HCT116 (cell line): Measurements from ENCODE around the gene LSM14A. TPM values are rescaled to one million over a fixed set of nuclear protein-coding genes. Genes with fewer than 3 reads are reported as not detected.

Experiments used
- ATAC-seq: fragments of 200-7000 bp; cut with Tn5 transposase; 2 replicates; pipeline ENCODE4 v1.9.1; 2020; ENCODE audit warnings: mild to moderate bottlenecking, moderate library complexity
- BruUV-seq: library from RNA; stranded (reverse); fragments of 400-500 nt; replicated peaks from 2 replicates; lab custom pipeline; 2021; lab: Mats Ljungman, UMichigan
- CTCF ChIA-PET: fragments of 300-600 bp; sonication (Branson Sonifier 250); formaldehyde crosslinking; loops from one replicate; lab custom pipeline; 2021; ENCODE audit warnings: antibody characterized with exemption; lab: Charles Lee
- POLR2A ChIA-PET: fragments of 300-600, 350-600 bp; sonication (Branson Sonifier 250); formaldehyde crosslinking; loops from one replicate; lab custom pipeline; 2021; ENCODE audit warnings: antibody characterized with exemption; lab: Charles Lee
- RAD21 ChIA-PET, 2 experiments: fragments of 300-600 bp; sonication (Branson Sonifier 250); formaldehyde crosslinking; loops; one replicate each; lab custom pipeline; 2023; ENCODE audit warnings: low total read pairs in 2 of 2; ENCODE audit not compliant: uncharacterized antibody in 2 of 2, unreplicated experiment in 2 of 2, low non-redundant PET in 1 of 2; lab: Charles Lee
- DNase-seq: peaks from one replicate; pipeline ENCODE4 v3.0.0-alpha.2; 2010; ENCODE audit warnings: low read depth, low spot score
- H2AFZ ChIP-seq: fragments of 200-600 bp; shearing (Covaris generic), sonication (generic); 2 replicates; pipeline ENCODE4 v1.6.1; 2017; ENCODE audit warnings: low read depth, mixed run types, mixed read lengths, antibody characterized with exemption, low read length; ENCODE audit not compliant: poor library complexity, severe bottlenecking
- H3K27ac ChIP-seq: 2 replicates; pipeline ENCODE4 v1.5.1; 2012; ENCODE audit warnings: low read depth, low read length
- H3K27me3 ChIP-seq: fragments of 200-600 bp; sonication (generic); 2 replicates; pipeline ENCODE4 v1.6.1; 2016; ENCODE audit warnings: mixed run types, low read length, mixed read lengths; ENCODE audit not compliant: insufficient read depth
- H3K36me3 ChIP-seq, 2 experiments: fragments of 200-500 bp in 1 of 2; fragments of 200-600 bp in 1 of 2; sonication (Bioruptor generic) in 1 of 2; sonication (generic) in 1 of 2; 2 replicates each; pipeline versions ENCODE4 v1.5.1 to v1.6.1; 2014 to 2016; ENCODE audit warnings: low read length in 2 of 2, inconsistent platforms in 1 of 2, mixed read lengths in 1 of 2, mixed run types in 1 of 2; ENCODE audit not compliant: insufficient read depth in 2 of 2, control insufficient read depth in 1 of 2
- H3K4me1 ChIP-seq, 2 experiments: fragments of 200-600 bp in 1 of 2; sonication (generic) in 1 of 2; 2 replicates each; pipeline versions ENCODE4 v1.5.1 to v1.6.1; 2012 to 2017; ENCODE audit warnings: low read length in 2 of 2, inconsistent platforms in 1 of 2, mild to moderate bottlenecking in 1 of 2, mixed read lengths in 1 of 2, mixed run types in 1 of 2, moderate library complexity in 1 of 2; ENCODE audit not compliant: insufficient read depth in 2 of 2, control insufficient read depth in 1 of 2
- H3K4me2 ChIP-seq: fragments of 200-600 bp; sonication (generic); 2 replicates; pipeline ENCODE4 v1.6.1; 2017; ENCODE audit warnings: mixed run types, low read length, mixed read lengths
- H3K4me3 ChIP-seq, 2 experiments: fragments of 200-600 bp in 1 of 2; sonication (generic) in 1 of 2; replicated peaks in 1 of 2; 2 replicates each; pipeline ENCODE4 v1.5.1; 2011 to 2016; ENCODE audit warnings: low read length in 2 of 2, control low read depth in 1 of 2, low read depth in 1 of 2, mild to moderate bottlenecking in 1 of 2, mixed read lengths in 1 of 2, mixed run types in 1 of 2
- H3K79me2 ChIP-seq: fragments of 200-600 bp; sonication (generic); 2 replicates; pipeline ENCODE4 v1.6.1; 2017; ENCODE audit warnings: mild to moderate bottlenecking, mixed run types, low read length, moderate library complexity, mixed read lengths; ENCODE audit not compliant: insufficient read depth
- H3K9ac ChIP-seq: fragments of 200-600 bp; sonication (generic); 2 replicates; pipeline ENCODE4 v1.6.1; 2016; ENCODE audit warnings: low read length, mixed read lengths
- H3K9me2 ChIP-seq: fragments of 200-600 bp; sonication (generic), shearing (Covaris generic); 2 replicates; pipeline ENCODE4 v1.6.1; 2017; ENCODE audit warnings: mixed run types, mild to moderate bottlenecking, moderate library complexity; ENCODE audit not compliant: insufficient read depth
- H3K9me3 ChIP-seq, 2 experiments: fragments of 200-500 bp in 1 of 2; fragments of 200-600 bp in 1 of 2; sonication (Bioruptor generic) in 1 of 2; sonication (generic) in 1 of 2; 2 replicates each; pipeline ENCODE4 v1.6.1; 2014 to 2017; ENCODE audit warnings: low read length in 2 of 2, mixed read lengths in 2 of 2, inconsistent platforms in 1 of 2, low read depth in 1 of 2, mild to moderate bottlenecking in 1 of 2, mixed run types in 1 of 2, moderate library complexity in 1 of 2; ENCODE audit not compliant: control insufficient read depth in 1 of 2, insufficient read depth in 1 of 2
- H4K20me1 ChIP-seq: fragments of 200-600 bp; sonication (generic), shearing (Covaris generic); 2 replicates; pipeline ENCODE4 v1.6.1; 2017; ENCODE audit warnings: mixed run types, mild to moderate bottlenecking, moderate library complexity; ENCODE audit not compliant: insufficient read depth
- CBX3 ChIP-seq: IDR thresholded peaks from 2 replicates; pipeline ENCODE4 v1.6.1; 2012; ENCODE audit warnings: low read depth
- CEBPB ChIP-seq: IDR thresholded peaks from 2 replicates; pipeline ENCODE4 v1.6.1; 2012; ENCODE audit warnings: low read depth
- EGR1 ChIP-seq: IDR thresholded peaks from 2 replicates; pipeline ENCODE4 v1.6.1; 2012; ENCODE audit warnings: low read depth
- EZH2phosphoT487 ChIP-seq: fragments of 200-600 bp; IDR thresholded peaks from 2 replicates; pipeline ENCODE4 v1.6.1; 2018; ENCODE audit warnings: antibody characterized with exemption, borderline replicate concordance
- FOSL1 ChIP-seq: IDR thresholded peaks from 2 replicates; pipeline ENCODE4 v1.6.1; 2012; ENCODE audit warnings: low read depth
- JUND ChIP-seq: IDR thresholded peaks from 2 replicates; pipeline ENCODE4 v1.6.1; 2012
- YY1 ChIP-seq: IDR thresholded peaks from 2 replicates; pipeline ENCODE4 v1.6.1; 2011; ENCODE audit warnings: low read length, low read depth, moderate library complexity, mild to moderate bottlenecking; ENCODE audit not compliant: insufficient replicate concordance; ENCODE audit errors: extremely low read depth
- ZFX ChIP-seq: fragments of 450-650 bp; IDR thresholded peaks from 2 replicates; pipeline ENCODE4 v1.6.1; 2017
- intact Hi-C: fragments of 100-400 bp; cut with micrococcal nuclease; formaldehyde crosslinking; loops from 2 replicates; pipeline ENCODE4 v1.10.0; 2022
- total RNA-seq: library from RNA; stranded (reverse); gene quantifications from one replicate; pipeline ENCODE4 v1.2.1, GENCODE V29; 2021; ENCODE audit not compliant: unreplicated experiment
- TF ChIP-seq, protein P1 (sequence below): IDR thresholded peaks from 2 replicates; pipeline ENCODE4 v1.6.1; 2012

LSM14A gene
- total RNA-seq, 1 experiment from 2014 or later: 120 TPM

DNA sequence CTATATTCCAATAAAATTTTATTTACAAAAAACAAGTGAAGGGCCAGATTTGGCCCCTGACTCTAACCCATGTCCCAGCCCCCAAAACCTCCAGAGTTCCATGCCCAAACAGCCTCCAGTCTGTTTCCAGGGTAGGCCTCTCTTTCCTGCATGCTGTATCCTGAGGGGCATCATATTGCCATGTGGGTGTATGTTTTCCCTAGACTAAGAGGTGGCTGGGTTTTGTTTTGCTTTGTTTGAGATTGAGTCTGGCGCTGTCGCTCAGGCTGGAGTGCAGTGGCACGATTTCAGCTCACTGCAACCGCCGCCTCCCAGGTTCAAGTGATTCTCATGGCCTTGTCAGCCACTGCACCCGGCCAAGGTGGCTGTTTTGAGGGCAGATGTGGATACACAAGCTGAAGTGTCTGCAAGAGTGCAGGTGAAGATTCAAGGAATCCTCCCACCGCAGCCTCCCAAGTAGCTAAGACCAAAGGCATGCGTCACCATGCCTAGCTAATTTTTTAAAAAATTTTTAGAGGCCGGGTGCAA lies 23.6 kb upstream of the LSM14A start:
- no peak for ATAC-seq
- H4K20me1 ChIP-seq: no peaks in the 10 kb centered on the region
- BruUV-seq: no TSS peak

DNA sequence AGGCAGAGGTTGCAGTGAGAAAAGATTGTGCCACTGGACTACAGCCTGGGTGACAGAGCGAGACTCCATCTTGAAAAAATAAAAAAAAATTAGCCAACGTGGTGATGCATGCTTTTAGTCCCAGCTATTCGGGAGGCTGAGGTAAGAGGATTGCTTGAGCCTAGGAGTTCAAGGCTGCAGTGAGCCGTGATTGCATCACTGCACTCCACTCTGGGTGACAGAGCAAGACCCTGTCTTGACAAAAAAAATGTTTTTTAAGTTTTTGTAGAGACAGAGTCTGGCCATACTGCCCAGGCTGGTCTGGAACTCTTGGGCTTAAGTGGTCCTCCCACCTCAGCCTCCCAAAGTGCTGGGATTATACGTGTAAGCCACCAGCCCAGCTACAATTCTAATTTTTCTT lies 22.4 kb upstream of the LSM14A start:
- ChIA-PET POLR2A (no interaction called here), RAD21 (no interaction called here), CTCF (no interaction called here)
- no peaks in the 10 kb centered on the region for H3K36me3 ChIP-seq
- no peak overlapping the region for H3K27ac ChIP-seq
- no peak overlapping the region for H3K9ac ChIP-seq
- H3K27me3 ChIP-seq: no peaks in the 10 kb centered on the region
- no peak for DNase-seq
- no peaks in the 10 kb centered on the region for H3K9me3 ChIP-seq
- no TSS peak for BruUV-seq
- no peak overlapping the region for H2AFZ ChIP-seq
- H3K4me2 ChIP-seq: no peak overlapping the region
- TF ChIP-seq ZFX: no peak
- TF ChIP-seq FOSL1: no peak
- no peak for TF ChIP-seq YY1
- no peak for TF ChIP-seq EZH2phosphoT487
- no peak for TF ChIP-seq JUND
- H3K4me3 ChIP-seq: no peak overlapping the region
- no peaks in the 10 kb centered on the region for H4K20me1 ChIP-seq
- ATAC-seq: no peak
- intact Hi-C loops: loop anchor here (10.0 kb wide), 1 partner anchor 565 kb away; no protein-coding TSS in a partner anchor
- H3K79me2 ChIP-seq: no peaks in the 10 kb centered on the region
- H3K9me2 ChIP-seq: no peaks in the 10 kb centered on the region
- H3K4me1 ChIP-seq: no peaks in the 10 kb centered on the region

More for the DNA sequence above, 23.6 kb upstream of the LSM14A start:
- Histone ChIP-seq H3K4me2 (no peak overlapping the region), H3K4me3 (no peak overlapping the region), H3K9me2 (no peaks in the 10 kb centered on the region), H3K27me3 (no peaks in the 10 kb centered on the region), H3K27ac (no peak overlapping the region), H2AFZ (no peak overlapping the region), H3K9ac (no peak overlapping the region), H3K36me3 (no peaks in the 10 kb centered on the region), H3K79me2 (no peaks in the 10 kb centered on the region), H3K4me1 (no peaks in the 10 kb centered on the region), H3K9me3 (no peaks in the 10 kb centered on the region)
- RAD21 ChIA-PET: no interaction called here
- no peak for DNase-seq
- CTCF ChIA-PET: interaction anchor here (1.1 kb wide), 2 partner anchors 52 to 371 kb away, joined by 3 read pairs; no protein-coding TSS in a partner anchor
- TF ChIP-seq EZH2phosphoT487 (no peak), ZFX (no peak), EGR1 (no peak), YY1 (no peak), CBX3 (no peak), JUND (no peak), CEBPB (no peak)
- TF ChIP-seq, protein P1, sequence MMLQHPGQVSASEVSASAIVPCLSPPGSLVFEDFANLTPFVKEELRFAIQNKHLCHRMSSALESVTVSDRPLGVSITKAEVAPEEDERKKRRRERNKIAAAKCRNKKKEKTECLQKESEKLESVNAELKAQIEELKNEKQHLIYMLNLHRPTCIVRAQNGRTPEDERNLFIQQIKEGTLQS: no peak
- intact Hi-C loops: loop anchor here (10.0 kb wide), 1 partner anchor 566 kb away; no protein-coding TSS in a partner anchor
- POLR2A ChIA-PET: no interaction called here
